Choroid plexus epithelial cell (primary cell): ENCODE measurements around the gene RTN4R.

Experiments
- DNase-seq: peaks from one replicate; pipeline ENCODE4 v3.0.0-alpha.2; 2010; ENCODE audit warnings: low read depth
- H3K4me3 ChIP-seq: 2 replicates; pipeline ENCODE4 v1.5.1; 2011; ENCODE audit warnings: low read depth, mild to moderate bottlenecking, control low read depth, low read length, moderate library complexity
- CTCF ChIP-seq: conservative IDR thresholded peaks from 2 replicates; pipeline ENCODE4 v1.5.1; 2011; ENCODE audit warnings: low read depth, mild to moderate bottlenecking, control low read depth, inconsistent platforms, low read length, moderate library complexity

Gene RTN4R

GRCh38 chr22:20222764-20223420, 45.2 kb downstream of the RTN4R start:
- no peak for TF ChIP-seq CTCF
- DNase-seq = no peak
- no peak overlapping the region for H3K4me3 ChIP-seq

GRCh38 chr22:20221421-20222340, 46.4 kb downstream of the RTN4R start:
- no peak overlapping the region for H3K4me3 ChIP-seq
- DNase-seq = no peak
- no peak for TF ChIP-seq CTCF

- DNase-seq = no peak
Observed at GRCh38 chr22:20220629-20221026, 47.5 kb downstream of the RTN4R start.

GRCh38 chr22:20219667-20220628, 48.2 kb downstream of the RTN4R start:
- TF ChIP-seq CTCF = no peak
- no peak for DNase-seq
- H3K4me3 ChIP-seq = no peak overlapping the region

More at GRCh38 chr22:20220629-20221026, 47.5 kb downstream of the RTN4R start:
- TF ChIP-seq CTCF = no peak
- no peak overlapping the region for H3K4me3 ChIP-seq

- no peak for DNase-seq
Observed at GRCh38 chr22:20218987-20219386, 49.1 kb downstream of the RTN4R start.

More at GRCh38 chr22:20218987-20219386, 49.1 kb downstream of the RTN4R start:
- H3K4me3 ChIP-seq = no peak overlapping the region
- TF ChIP-seq CTCF = no peak
